Endothelial cell of umbilical vein (primary cell): ENCODE results near the gene SEC24C.

Source experiments
- CTCF ChIP-seq, 2 donors: IDR thresholded peaks; 1 replicate in 1 of 2; 2 replicates in 1 of 2; pipeline ENCODE4 v1.5.1; 2011; ENCODE audit warnings: low read length in 2 of 2, mild to moderate bottlenecking in 2 of 2, moderate library complexity in 2 of 2, control low read depth in 1 of 2, inconsistent platforms in 1 of 2, low read depth in 1 of 2; ENCODE audit not compliant: insufficient read depth in 1 of 2; ENCODE audit errors: extremely low read depth in 1 of 2
- EZH2 ChIP-seq: IDR thresholded peaks from 2 replicates; pipeline ENCODE4 v1.6.1; 2012; ENCODE audit warnings: borderline replicate concordance, low read depth, mild to moderate bottlenecking, moderate library complexity, low read length, inconsistent platforms; ENCODE audit not compliant: severe bottlenecking
- MAX ChIP-seq: IDR thresholded peaks from 2 replicates; pipeline ENCODE4 v1.6.1; 2011; ENCODE audit not compliant: insufficient read depth, insufficient read length
- MYC ChIP-seq: IDR thresholded peaks from one replicate; pipeline ENCODE4 v1.6.1; 2011; ENCODE audit warnings: mild to moderate bottlenecking, low read depth, low read length
- POLR2A ChIP-seq: IDR thresholded peaks from 2 replicates; pipeline ENCODE4 v1.6.1; 2012; ENCODE audit warnings: low read depth, mild to moderate bottlenecking, control low read depth, low read length

DNA sequence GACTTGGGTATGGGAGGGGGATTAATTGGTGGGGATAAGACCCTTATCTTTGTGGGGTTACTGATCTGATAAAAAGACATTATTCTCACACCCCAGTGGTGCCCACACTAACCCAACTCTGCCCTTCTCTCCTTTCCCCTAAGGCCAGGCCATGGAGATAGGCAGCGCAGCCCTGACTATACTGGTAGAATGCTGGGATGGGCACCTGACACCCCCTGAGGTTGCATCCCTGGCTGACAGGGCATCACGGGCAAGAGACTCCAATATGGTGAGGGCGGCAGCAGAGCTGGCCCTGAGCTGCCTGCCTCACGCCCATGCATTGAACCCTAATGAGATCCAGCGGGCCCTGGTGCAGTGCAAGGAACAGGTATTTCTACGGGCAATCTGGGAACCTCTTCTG lies 53.9 kb downstream of the SEC24C start:
- TF ChIP-seq CTCF (IDR thresholded peaks at IDR 0.05; ENCODE audit: extremely low read depth in 1 of 2, insufficient read depth in 1 of 2, low read depth in 1 of 2, low read length in 2 of 2) (no peak), MAX (no peak), POLR2A (no peak), MYC (no peak), EZH2 (no peak)
